CD8-positive, alpha-beta memory T cell (primary cell): ENCODE data around the gene ZNF407. TPM values are rescaled to one million over a fixed set of nuclear protein-coding genes. Genes with fewer than 3 reads are reported as not detected.
"Not testable (repeated sequence)": the region's sequence is repeated elsewhere in the genome, so short reads cannot be mapped to it uniquely, and the experiment has no call there.

ENCODE experiments used
- CTCF ChIA-PET: fragments of 350-600 bp; sonication (Branson Sonifier 250); formaldehyde crosslinking; loops from one replicate; lab custom pipeline; 2021; ENCODE audit warnings: antibody characterized with exemption; lab: Charles Lee
- POLR2A ChIA-PET: fragments of 350-600 bp; sonication (Branson Sonifier 250); formaldehyde crosslinking; loops from one replicate; lab custom pipeline; 2021; ENCODE audit warnings: antibody characterized with exemption; lab: Charles Lee
- DNase-seq, 5 donors: peaks; one replicate each; pipeline versions ENCODE4 v3.0.0 to v3.0.0-alpha.2; 2020 to 2022; ENCODE audit warnings: mixed read lengths in 1 of 5
- H3K27ac ChIP-seq: one replicate; pipeline ENCODE4 v1.7.0; 2013; ENCODE audit warnings: low read depth, mild to moderate bottlenecking, low read length, moderate library complexity
- H3K27me3 ChIP-seq: 2 replicates; pipeline ENCODE4 v1.7.0; 2013; ENCODE audit warnings: low read length, mild to moderate bottlenecking; ENCODE audit not compliant: insufficient read depth, poor library complexity, severe bottlenecking
- H3K36me3 ChIP-seq: 2 replicates; pipeline ENCODE4 v1.7.0; 2013; ENCODE audit warnings: mild to moderate bottlenecking, low read length, moderate library complexity; ENCODE audit not compliant: insufficient read depth
- H3K4me1 ChIP-seq: 2 replicates; pipeline ENCODE4 v1.7.0; 2013; ENCODE audit warnings: mild to moderate bottlenecking, low read length, moderate library complexity; ENCODE audit not compliant: insufficient read depth
- H3K4me3 ChIP-seq: 2 replicates; pipeline ENCODE4 v1.7.0; 2013; ENCODE audit warnings: mild to moderate bottlenecking, low read length
- H3K9me3 ChIP-seq: 2 replicates; pipeline ENCODE4 v1.7.0; 2013; ENCODE audit warnings: mild to moderate bottlenecking, low read length
- H3K27ac Mint-ChIP-seq, 8 donors: one replicate each; pipeline ENCODE4 v1.8.0; 2020 to 2021; ENCODE audit warnings: mixed read lengths in 8 of 8, mild to moderate bottlenecking in 6 of 8, inconsistent platforms in 3 of 8, moderate library complexity in 3 of 8
- H3K27me3 Mint-ChIP-seq, 2 donors: one replicate each; pipeline ENCODE4 v1.8.0; 2020 to 2021; ENCODE audit warnings: mixed read lengths in 2 of 2, mild to moderate bottlenecking in 1 of 2, moderate library complexity in 1 of 2
- H3K36me3 Mint-ChIP-seq, 3 donors: one replicate each; pipeline ENCODE4 v1.8.0; 2020 to 2021; ENCODE audit warnings: mixed read lengths in 3 of 3, inconsistent platforms in 1 of 3, mild to moderate bottlenecking in 1 of 3
- H3K4me1 Mint-ChIP-seq, 3 donors: one replicate each; pipeline ENCODE4 v1.8.0; 2020 to 2021; ENCODE audit warnings: mixed read lengths in 3 of 3, inconsistent platforms in 1 of 3, mild to moderate bottlenecking in 1 of 3
- H3K4me3 Mint-ChIP-seq, 7 donors: one replicate each; pipeline ENCODE4 v1.8.0; 2020 to 2021; ENCODE audit warnings: mixed read lengths in 7 of 7, mild to moderate bottlenecking in 6 of 7, moderate library complexity in 4 of 7, inconsistent platforms in 2 of 7
- H3K9me3 Mint-ChIP-seq, 5 donors: one replicate each; pipeline ENCODE4 v1.8.0; 2020 to 2022; ENCODE audit warnings: mixed read lengths in 5 of 5, mild to moderate bottlenecking in 3 of 5, moderate library complexity in 2 of 5, inconsistent platforms in 1 of 5
- polyA plus RNA-seq: library from polyadenylated mRNA; unstranded; fragments of 300-500 nt; fragmentation: Illumina TruSeq; gene quantifications from one replicate; pipeline ENCODE4 v1.2.3, GENCODE V29; 2021
- total RNA-seq, 2 experiments: library from RNA; stranded (reverse); gene quantifications; one replicate each; pipeline ENCODE4 v1.2.3, GENCODE V29; 2021

ZNF407 gene
- total and polyA plus RNA-seq, 3 experiments from 2014 or later = 4.1 to 15.5 (median 14.9) TPM

- Mint-ChIP-seq H3K4me3 (no peak overlapping the region), H3K27me3 (peaks cover 5 to 8% of the 10 kb centered on the region in 2 donors)
Measured at GRCh38 chr18:75101916-75102315, 504.2 kb downstream of the ZNF407 start.

GRCh38 chr18:75104029-75104428 lies 506.4 kb downstream of the ZNF407 start:
- CTCF ChIA-PET = interaction anchor here (0.8 kb wide), 1 partner anchor 16 kb away, joined by 3 read pairs; no protein-coding TSS in a partner anchor
- H3K27me3 ChIP-seq, H3K9me3 Mint-ChIP-seq, H3K4me1 Mint-ChIP-seq, H3K27ac ChIP-seq, H3K27ac Mint-ChIP-seq, DNase-seq, H3K4me3 Mint-ChIP-seq, H3K9me3 ChIP-seq, H3K4me3 ChIP-seq, H3K36me3 ChIP-seq, H3K4me1 ChIP-seq, POLR2A ChIA-PET: not testable (repeated sequence)
- H3K27me3 Mint-ChIP-seq = peaks cover 5 to 11% of the 10 kb centered on the region in 2 donors
- H3K36me3 Mint-ChIP-seq = peaks cover 0 to 13% (median 3%) of the 10 kb centered on the region in 3 donors

More at GRCh38 chr18:75101916-75102315, 504.2 kb downstream of the ZNF407 start:
- Histone ChIP-seq H3K27me3 (no peaks in the 10 kb centered on the region), H3K36me3 (no peaks in the 10 kb centered on the region), H3K4me3 (no peak overlapping the region), H3K9me3 (no peaks in the 10 kb centered on the region), H3K27ac (no peak overlapping the region), H3K4me1 (no peaks in the 10 kb centered on the region)
- Mint-ChIP-seq H3K36me3 (peaks cover 0 to 19% (median 3%) of the 10 kb centered on the region in 3 donors), H3K27ac (peak overlapping the region in 1 of 8 donors; percentile 82), H3K4me1 (no peaks in the 10 kb centered on the region), H3K9me3 (peaks cover 0 to 8% (median 3%) of the 10 kb centered on the region in 5 donors)
- ChIA-PET POLR2A (no interaction called here), CTCF (no interaction called here)
- no peak for DNase-seq

- DNase-seq = no peak
- no peaks in the 10 kb centered on the region for H3K9me3 ChIP-seq
- H3K36me3 ChIP-seq = no peaks in the 10 kb centered on the region
- no peak overlapping the region for H3K4me3 ChIP-seq
- no peaks in the 10 kb centered on the region for H3K27me3 ChIP-seq
- ChIA-PET POLR2A (no interaction called here), CTCF (no interaction called here)
- Mint-ChIP-seq H3K36me3 (peaks cover 0 to 11% (median 3%) of the 10 kb centered on the region in 3 donors), H3K4me1 (no peaks in the 10 kb centered on the region), H3K27me3 (peaks cover 5 to 14% of the 10 kb centered on the region in 2 donors), H3K9me3 (peaks cover 0 to 8% (median 2%) of the 10 kb centered on the region in 5 donors), H3K4me3 (no peak overlapping the region), H3K27ac (no peak overlapping the region)
- H3K4me1 ChIP-seq = no peaks in the 10 kb centered on the region
- H3K27ac ChIP-seq = no peak overlapping the region
Measured at GRCh38 chr18:75104483-75104882, 506.8 kb downstream of the ZNF407 start.

GRCh38 chr18:75105551-75106254 lies 508.0 kb downstream of the ZNF407 start:
- no peaks in the 10 kb centered on the region for H3K27me3 ChIP-seq
- CTCF ChIA-PET = no interaction called here

GRCh38 chr18:75106746-75107145 lies 509.1 kb downstream of the ZNF407 start:
- no peaks in the 10 kb centered on the region for H3K4me1 ChIP-seq
- ChIA-PET CTCF (no interaction called here), POLR2A (no interaction called here)
- Mint-ChIP-seq H3K36me3 (peaks cover 0 to 3% (median 2%) of the 10 kb centered on the region in 3 donors), H3K27ac (no peak overlapping the region), H3K27me3 (peaks cover 5 to 8% of the 10 kb centered on the region in 2 donors), H3K4me3 (no peak overlapping the region), H3K4me1 (no peaks in the 10 kb centered on the region), H3K9me3 (peaks cover 0 to 4% (median 0%) of the 10 kb centered on the region in 5 donors)
- no peak overlapping the region for H3K4me3 ChIP-seq
- no peak overlapping the region for H3K27ac ChIP-seq
- H3K36me3 ChIP-seq = no peaks in the 10 kb centered on the region
- DNase-seq = no peak
- no peaks in the 10 kb centered on the region for H3K27me3 ChIP-seq
- no peaks in the 10 kb centered on the region for H3K9me3 ChIP-seq

More at GRCh38 chr18:75105551-75106254, 508.0 kb downstream of the ZNF407 start:
- no peak for DNase-seq
- Mint-ChIP-seq H3K4me3 (no peak overlapping the region), H3K9me3 (peaks cover 0 to 8% (median 2%) of the 10 kb centered on the region in 5 donors), H3K36me3 (peaks cover 0 to 7% (median 3%) of the 10 kb centered on the region in 3 donors), H3K27ac (no peak overlapping the region), H3K27me3 (peaks cover 5 to 10% of the 10 kb centered on the region in 2 donors), H3K4me1 (no peaks in the 10 kb centered on the region)
- Histone ChIP-seq H3K9me3 (no peaks in the 10 kb centered on the region), H3K27ac (no peak overlapping the region), H3K36me3 (no peaks in the 10 kb centered on the region), H3K4me3 (no peak overlapping the region), H3K4me1 (no peaks in the 10 kb centered on the region)
- POLR2A ChIA-PET = no interaction called here

- ChIA-PET POLR2A (no interaction called here), CTCF (no interaction called here)
- Histone ChIP-seq H3K4me1 (no peaks in the 10 kb centered on the region), H3K4me3 (no peak overlapping the region), H3K9me3 (no peaks in the 10 kb centered on the region), H3K27me3 (no peaks in the 10 kb centered on the region), H3K36me3 (no peaks in the 10 kb centered on the region), H3K27ac (no peak overlapping the region)
- Mint-ChIP-seq H3K9me3 (no peaks in the 10 kb centered on the region), H3K36me3 (no peaks in the 10 kb centered on the region), H3K4me3 (no peak overlapping the region), H3K27ac (no peak overlapping the region), H3K4me1 (no peaks in the 10 kb centered on the region), H3K27me3 (peaks cover 2 to 6% of the 10 kb centered on the region in 2 donors)
- DNase-seq = no peak
Measured at GRCh38 chr18:75107196-75107930, 509.7 kb downstream of the ZNF407 start.

- POLR2A ChIA-PET = no interaction called here
- CTCF ChIA-PET = no interaction called here
- no peaks in the 10 kb centered on the region for H3K9me3 Mint-ChIP-seq
Measured at GRCh38 chr18:75107931-75108276, 510.2 kb downstream of the ZNF407 start.

More at GRCh38 chr18:75107931-75108276, 510.2 kb downstream of the ZNF407 start:
- Histone ChIP-seq H3K27ac (no peak overlapping the region), H3K27me3 (no peaks in the 10 kb centered on the region), H3K36me3 (no peaks in the 10 kb centered on the region), H3K9me3 (no peaks in the 10 kb centered on the region), H3K4me3 (no peak overlapping the region), H3K4me1 (no peaks in the 10 kb centered on the region)
- H3K36me3 Mint-ChIP-seq = no peaks in the 10 kb centered on the region
- H3K4me1 Mint-ChIP-seq = no peaks in the 10 kb centered on the region
- DNase-seq = no peak
- no peak overlapping the region for H3K4me3 Mint-ChIP-seq
- H3K27me3 Mint-ChIP-seq = peaks cover 2 to 6% of the 10 kb centered on the region in 2 donors
- H3K27ac Mint-ChIP-seq = no peak overlapping the region
